Sigmoid colon (tissue), 4 donors: Measurements from ENCODE around the gene ATP6V0D1.

ENCODE experiments used
- CTCF ChIP-seq, 4 experiments: fragments of 450-650 bp in 3 of 4; fragments of 200-600 bp in 1 of 4; IDR thresholded peaks; one replicate each; pipeline ENCODE4 v1.5.1; 2016 to 2019; ENCODE audit warnings: antibody characterized with exemption in 4 of 4, mild to moderate bottlenecking in 3 of 4, moderate library complexity in 2 of 4
- EP300 ChIP-seq, 4 donors: sonication (generic); formaldehyde crosslinking; IDR thresholded peaks; one replicate each; pipeline ENCODE4 v1.6.1; 2017; ENCODE audit warnings: antibody characterized with exemption in 4 of 4
- POLR2A ChIP-seq, 2 donors: fragments of 450-650 bp; IDR thresholded peaks; one replicate each; pipeline ENCODE4 v1.6.1; 2016; ENCODE audit warnings: antibody characterized with exemption in 2 of 2, mild to moderate bottlenecking in 2 of 2, moderate library complexity in 2 of 2
- POLR2AphosphoS5 ChIP-seq, 4 donors: sonication (generic); formaldehyde crosslinking; IDR thresholded peaks; one replicate each; pipeline ENCODE4 v1.6.1; 2017; ENCODE audit warnings: antibody characterized with exemption in 4 of 4

GRCh38 chr16:67425580-67425979 lies 55.4 kb downstream of the ATP6V0D1 start:
- TF ChIP-seq POLR2AphosphoS5 (IDR thresholded peaks at IDR 0.05) (no peak), POLR2A (IDR thresholded peaks at IDR 0.05) (no peak), CTCF (IDR thresholded peaks at IDR 0.05) (no peak), EP300 (IDR thresholded peaks at IDR 0.05) (no peak)
